Activated naive CD4-positive, alpha-beta T cell treated with anti-CD3 and anti-CD28 coated beads, Interleukin-2, amount 50 U/mL, for 72 hours (primary cell): ENCODE results near the gene PLEKHG4B. TPM values are rescaled to one million over a fixed set of nuclear protein-coding genes. Genes with fewer than 3 reads are reported as not detected.
"Not testable (repeated sequence)": the region's sequence is repeated elsewhere in the genome, so short reads cannot be mapped to it uniquely, and the experiment has no call there.

Source experiments
- ATAC-seq, 2 donors: fragments of 150-1000 bp; cut with Tn5 transposase; 2 replicates each; pipeline ENCODE4 v1.10.0; 2021; ENCODE audit warnings: mild to moderate bottlenecking in 2 of 2, moderate library complexity in 2 of 2
- DNase-seq, 2 donors: peaks; one replicate each; pipeline ENCODE4 v3.0.0; 2021 to 2022; ENCODE audit warnings: low spot score in 2 of 2
- H3K27ac Mint-ChIP-seq, 2 donors: one replicate each; pipeline ENCODE4 v1.8.0; 2022; ENCODE audit warnings: mild to moderate bottlenecking in 2 of 2, mixed read lengths in 2 of 2
- H3K36me3 Mint-ChIP-seq, 2 donors: one replicate each; pipeline ENCODE4 v1.8.0; 2022; ENCODE audit warnings: mixed read lengths in 2 of 2
- H3K9me3 Mint-ChIP-seq, 2 donors: one replicate each; pipeline ENCODE4 v1.8.0; 2022; ENCODE audit warnings: mixed read lengths in 2 of 2
- total RNA-seq, 2 donors: library from RNA; stranded (reverse); gene quantifications; one replicate each; pipeline ENCODE4 v1.2.3, GENCODE V29; 2022

Gene PLEKHG4B
- total RNA-seq = under 1 TPM in 1 of 2 donors, not detected in 1; 0.47 TPM

- Mint-ChIP-seq H3K36me3 (peaks cover 5 to 6% of the 10 kb centered on the region in 2 donors), H3K27ac (no peak within 1 kb of the TSS), H3K9me3 (no peaks in the 10 kb centered on the region)
- DNase-seq (peak in 1 of 2 donors; percentile 18), ATAC-seq (peak in 1 of 2 donors; percentile 56)
Observed at GRCh38 chr5:91556-92263, at the start of gene PLEKHG4B. Gene PLEKHG4B, plus strand, starts transcription at chr5:92168. Its CDS starts 64 bp downstream, at chr5:92232.

GRCh38 chr5:42250-42649 lies 49.7 kb upstream of the PLEKHG4B start:
- H3K27ac Mint-ChIP-seq = no peak overlapping the region
- DNase-seq (no peak), ATAC-seq (no peak)
- H3K36me3 Mint-ChIP-seq = no peaks in the 10 kb centered on the region
- no peaks in the 10 kb centered on the region for H3K9me3 Mint-ChIP-seq

- ATAC-seq (no peak), DNase-seq (no peak)
- H3K36me3 Mint-ChIP-seq = peaks cover 11% of the 10 kb centered on the region in 2 donors
- no peak overlapping the region for H3K27ac Mint-ChIP-seq
- H3K9me3 Mint-ChIP-seq = peaks cover 5 to 6% of the 10 kb centered on the region in 2 donors
Observed at GRCh38 chr5:48192-48591, 43.8 kb upstream of the PLEKHG4B start.

- not testable (repeated sequence) for DNase-seq, H3K9me3 Mint-ChIP-seq, H3K27ac Mint-ChIP-seq, ATAC-seq
- peaks cover 11% of the 10 kb centered on the region in 2 donors for H3K36me3 Mint-ChIP-seq
Observed at GRCh38 chr5:49530-49929, 42.4 kb upstream of the PLEKHG4B start.

GRCh38 chr5:49953-50544 lies 41.9 kb upstream of the PLEKHG4B start:
- Mint-ChIP-seq H3K9me3 (peaks cover 5 to 6% of the 10 kb centered on the region in 2 donors), H3K27ac (no peak overlapping the region), H3K36me3 (peaks cover 11 to 12% of the 10 kb centered on the region in 2 donors)
- DNase-seq = no peak
- no peak for ATAC-seq

GRCh38 chr5:50724-51499 lies 41.1 kb upstream of the PLEKHG4B start:
- Mint-ChIP-seq H3K27ac (no peak overlapping the region), H3K9me3 (peaks cover 5 to 6% of the 10 kb centered on the region in 2 donors)
- ATAC-seq = no peak

GRCh38 chr5:51500-51823 lies 40.5 kb upstream of the PLEKHG4B start:
- no peak for DNase-seq
- peaks cover 11 to 17% of the 10 kb centered on the region in 2 donors for H3K36me3 Mint-ChIP-seq
- H3K27ac Mint-ChIP-seq = no peak overlapping the region
- no peak for ATAC-seq
- H3K9me3 Mint-ChIP-seq = peaks cover 5 to 6% of the 10 kb centered on the region in 2 donors

More at GRCh38 chr5:50724-51499, 41.1 kb upstream of the PLEKHG4B start:
- H3K36me3 Mint-ChIP-seq = peaks cover 11 to 17% of the 10 kb centered on the region in 2 donors
- DNase-seq = no peak

- Mint-ChIP-seq H3K9me3 (peaks cover 5 to 6% of the 10 kb centered on the region in 2 donors), H3K36me3 (peaks cover 11 to 17% of the 10 kb centered on the region in 2 donors), H3K27ac (no peak overlapping the region)
- DNase-seq (peak in 1 of 2 donors; percentile 72), ATAC-seq (peak; percentile 52 to 95)
Observed at GRCh38 chr5:53381-54174, 38.4 kb upstream of the PLEKHG4B start.

GRCh38 chr5:54175-54730 lies 37.7 kb upstream of the PLEKHG4B start:
- ATAC-seq = no peak
- Mint-ChIP-seq H3K36me3 (peaks cover 11 to 17% of the 10 kb centered on the region in 2 donors), H3K27ac (no peak overlapping the region), H3K9me3 (peaks cover 5 to 6% of the 10 kb centered on the region in 2 donors)
- no peak for DNase-seq

GRCh38 chr5:54876-55569 lies 36.9 kb upstream of the PLEKHG4B start:
- no peak overlapping the region for H3K27ac Mint-ChIP-seq
- H3K9me3 Mint-ChIP-seq = peaks cover 6 to 8% of the 10 kb centered on the region in 2 donors
- peaks cover 11 to 21% of the 10 kb centered on the region in 2 donors for H3K36me3 Mint-ChIP-seq
- no peak for DNase-seq
- ATAC-seq = no peak

- peak in 1 of 2 donors; percentile 25 for DNase-seq
- ATAC-seq = no peak
- Mint-ChIP-seq H3K36me3 (peaks cover 3 to 13% of the 10 kb centered on the region in 2 donors), H3K27ac (no peak overlapping the region), H3K9me3 (peaks cover 0 to 3% of the 10 kb centered on the region in 2 donors)
Observed at GRCh38 chr5:56561-57290, 35.2 kb upstream of the PLEKHG4B start.

GRCh38 chr5:60250-60649 lies 31.7 kb upstream of the PLEKHG4B start:
- peaks cover 0 to 13% of the 10 kb centered on the region in 2 donors for H3K36me3 Mint-ChIP-seq
- H3K27ac Mint-ChIP-seq, DNase-seq, ATAC-seq, H3K9me3 Mint-ChIP-seq: not testable (repeated sequence)

- Mint-ChIP-seq H3K27ac (no peak overlapping the region), H3K36me3 (peaks cover 6 to 7% of the 10 kb centered on the region in 2 donors), H3K9me3 (peaks cover 0 to 6% of the 10 kb centered on the region in 2 donors)
- ATAC-seq (no peak), DNase-seq (no peak)
Observed at GRCh38 chr5:70440-70839, 21.5 kb upstream of the PLEKHG4B start.

GRCh38 chr5:72316-73180 lies 19.4 kb upstream of the PLEKHG4B start:
- H3K9me3 Mint-ChIP-seq, ATAC-seq, H3K27ac Mint-ChIP-seq, H3K36me3 Mint-ChIP-seq, DNase-seq: not testable (repeated sequence)
